GOT3 (cell line): ENCODE measurements around the gene RMDN3.

Experiments used
- DNase-seq: peaks from one replicate; lab custom pipeline; 2025; ENCODE audit warnings: mixed read lengths; lab: John Stamatoyannopoulos, UW

RMDN3 gene

GRCh38 chr15:40693904-40694687 lies 61.0 kb downstream of the RMDN3 start:
- no peak for DNase-seq

DNA sequence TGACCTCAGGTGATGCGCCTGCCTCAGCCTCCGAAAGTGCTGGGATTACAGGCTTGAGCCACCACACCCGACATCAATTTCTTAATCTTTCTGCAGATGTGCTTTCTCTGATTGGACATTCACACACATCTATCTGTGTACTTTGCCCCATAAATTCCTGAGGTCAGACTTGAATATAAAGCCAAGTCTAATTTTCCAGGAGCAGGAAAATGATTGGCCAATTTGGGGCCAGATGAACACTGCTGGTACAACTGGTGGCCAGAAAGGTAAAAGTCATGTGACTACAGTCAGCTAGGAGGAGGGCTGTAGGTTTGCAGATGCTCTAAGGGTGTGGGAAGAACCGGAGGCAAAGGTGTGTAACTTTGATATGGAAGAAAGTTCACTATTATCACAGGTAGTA lies 63.3 kb downstream of the RMDN3 start:
- DNase-seq = no peak

GRCh38 chr15:40688932-40689799 lies 65.9 kb downstream of the RMDN3 start:
- DNase-seq = no peak
